Left lung (tissue), 10 donors: ENCODE data around the gene PPFIBP2. TPM values are rescaled to one million over a fixed set of nuclear protein-coding genes. Genes with fewer than 3 reads are reported as not detected.

Experiments
- ATAC-seq: fragments of 200-7000 bp; cut with Tn5 transposase; one replicate; pipeline ENCODE4 v1.9.1; 2020; ENCODE audit warnings: moderate library complexity
- DNase-seq, 4 donors: peaks; one replicate each; pipeline ENCODE4 v3.0.0-alpha.2; 2013 to 2020
- H3K27ac ChIP-seq, 2 donors: fragments of 200-600 bp; sonication (generic) in 1 of 2; one replicate each; pipeline versions ENCODE4 v1.5.0 to v1.8.0; 2020 to 2021
- H3K27me3 ChIP-seq, 2 donors: fragments of 200-600 bp; sonication (generic) in 1 of 2; one replicate each; pipeline versions ENCODE4 v1.5.0 to v1.8.0; 2020 to 2021
- H3K36me3 ChIP-seq, 2 donors: fragments of 200-600 bp; sonication (generic) in 1 of 2; one replicate each; pipeline versions ENCODE4 v1.5.0 to v1.8.0; 2020 to 2021
- H3K4me1 ChIP-seq, 2 donors: fragments of 200-600 bp; one replicate each; pipeline ENCODE4 v1.8.0; 2021
- H3K4me3 ChIP-seq, 2 donors: fragments of 200-600 bp; sonication (generic) in 1 of 2; one replicate each; pipeline versions ENCODE4 v1.5.0 to v1.8.0; 2020 to 2021; ENCODE audit warnings: mild to moderate bottlenecking in 1 of 2
- H3K9me3 ChIP-seq, 2 donors: fragments of 200-600 bp; sonication (generic) in 1 of 2; one replicate each; pipeline versions ENCODE4 v1.5.0 to v1.8.0; 2020 to 2021
- CTCF ChIP-seq, 2 donors: fragments of 200-600 bp; sonication (generic) in 1 of 2; IDR thresholded peaks; one replicate each; pipeline versions ENCODE4 v1.5.0 to v1.8.0; 2021; ENCODE audit warnings: antibody characterized with exemption in 2 of 2
- intact Hi-C, 2 donors: fragments of 100-400 bp; cut with DNase I; formaldehyde crosslinking; loops; one replicate each; pipeline versions ENCODE4 v1.11.2 to v1.14.2; 2022
- polyA plus RNA-seq, 6 donors: library from polyadenylated mRNA; unstranded; fragments of 120-200 nt; gene quantifications; one replicate each; pipeline ENCODE4 v1.2.1, GENCODE V29; 2013; ENCODE audit not compliant: insufficient read length in 6 of 6
- total RNA-seq, 2 donors: library from RNA; stranded (reverse); fragmentation: NEBNext Ultra II Directional; extraction: Animal tissue kit (Norgen Biotek cat#: 25700); gene quantifications; one replicate each; pipeline ENCODE4 v1.2.1, GENCODE V29; 2021
- donor health status: DM: no; HTN: yes; CAD: no.
- donor health status: DM: no; HTN: no; CAD: no.

The PPFIBP2 gene
- total and polyA plus RNA-seq, 8 donors = 18.7 to 48.7 (median 37.3) TPM

- Histone ChIP-seq H3K27ac (no peak overlapping the region), H3K36me3 (peaks cover 0 to 57% of the 10 kb centered on the region in 2 donors), H3K9me3 (no peaks in the 10 kb centered on the region), H3K4me1 (peaks cover 0 to 7% of the 10 kb centered on the region in 2 donors), H3K4me3 (no peak overlapping the region), H3K27me3 (no peaks in the 10 kb centered on the region)
- no peak for ATAC-seq
- DNase-seq = no peak
- intact Hi-C loops = no loop called here
- no peak for TF ChIP-seq CTCF (IDR thresholded peaks at IDR 0.05)
Observed at GRCh38 chr11:7636350-7636749, 122.6 kb downstream of the PPFIBP2 start.

DNA sequence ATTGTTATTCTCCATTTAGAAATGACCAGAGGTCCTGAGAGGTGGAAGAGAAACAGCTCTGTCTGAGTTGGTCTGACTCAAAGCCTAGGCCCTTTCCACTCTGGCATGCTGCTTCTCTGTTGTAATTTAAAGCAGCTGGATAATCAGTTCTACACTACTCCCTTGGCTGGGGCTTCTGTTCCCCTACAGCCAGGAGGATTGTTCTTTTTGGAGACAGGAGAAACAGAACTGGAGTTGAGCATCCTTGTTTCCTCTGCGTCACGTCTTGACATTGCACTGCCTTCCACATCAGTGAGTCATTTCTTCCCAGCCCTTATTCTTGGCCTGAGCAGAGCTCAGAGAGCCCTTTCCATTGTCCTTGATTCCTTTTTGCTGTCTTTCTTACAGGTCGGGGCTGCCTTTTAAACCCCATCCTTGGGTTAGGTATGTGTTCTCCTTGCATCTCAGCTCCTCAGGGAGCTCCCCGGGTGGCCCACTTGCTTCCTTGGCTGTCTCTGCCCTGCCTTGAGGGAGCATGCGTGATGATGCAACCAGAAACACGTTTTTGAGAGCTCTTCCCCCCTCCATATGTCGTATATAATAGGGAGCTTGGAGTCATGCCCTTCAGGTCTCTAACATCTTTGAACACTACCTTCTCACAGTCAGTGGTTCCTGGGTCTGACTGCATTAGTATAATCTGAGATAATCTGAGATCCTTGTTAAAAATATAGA lies 123.8 kb downstream of the PPFIBP2 start:
- intact Hi-C loops = no loop called here
- peaks cover 0 to 56% of the 10 kb centered on the region in 2 donors for H3K36me3 ChIP-seq
- no peaks in the 10 kb centered on the region for H3K27me3 ChIP-seq
- no peak for TF ChIP-seq CTCF (IDR thresholded peaks at IDR 0.05)
- H3K9me3 ChIP-seq = no peaks in the 10 kb centered on the region
- DNase-seq (no peak), ATAC-seq (peak; percentile 47)
- peaks cover 0 to 7% of the 10 kb centered on the region in 2 donors for H3K4me1 ChIP-seq
- no peak overlapping the region for H3K27ac ChIP-seq
- H3K4me3 ChIP-seq = no peak overlapping the region

- Histone ChIP-seq H3K36me3 (peaks cover 3 to 43% of the 10 kb centered on the region in 2 donors), H3K4me1 (peaks cover 0 to 7% of the 10 kb centered on the region in 2 donors), H3K27me3 (no peaks in the 10 kb centered on the region), H3K27ac (no peak overlapping the region), H3K4me3 (no peak overlapping the region), H3K9me3 (no peaks in the 10 kb centered on the region)
- TF ChIP-seq CTCF (IDR thresholded peaks at IDR 0.05) = no peak
- ATAC-seq (peak; percentile 47), DNase-seq (no peak)
- intact Hi-C loops = no loop called here
Observed at GRCh38 chr11:7638710-7639642, 125.2 kb downstream of the PPFIBP2 start.

DNA sequence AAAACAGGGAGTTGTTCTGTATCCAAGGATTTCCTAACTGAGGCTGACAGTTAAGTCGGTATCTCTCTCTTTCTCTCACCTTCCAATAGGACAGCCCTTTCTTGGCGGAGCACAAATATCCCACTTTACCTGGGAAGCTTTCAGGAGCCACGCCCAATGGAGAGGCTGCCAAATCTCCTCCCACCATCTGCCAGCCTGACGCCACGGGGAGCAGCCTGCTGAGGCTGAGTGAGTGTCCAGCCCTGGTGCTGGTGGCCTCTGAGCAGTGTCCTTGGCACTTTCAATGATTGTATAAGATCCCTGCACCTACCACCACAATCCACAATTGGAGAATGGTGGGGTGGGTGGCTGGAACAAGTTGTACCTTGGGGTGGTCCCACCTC lies 125.8 kb downstream of the PPFIBP2 start:
- H3K27ac ChIP-seq = no peak overlapping the region
- peaks cover 3 to 36% of the 10 kb centered on the region in 2 donors for H3K36me3 ChIP-seq

More for the DNA sequence above, 125.8 kb downstream of the PPFIBP2 start:
- TF ChIP-seq CTCF (IDR thresholded peaks at IDR 0.05) = no peak
- no peaks in the 10 kb centered on the region for H3K27me3 ChIP-seq
- H3K4me1 ChIP-seq = peaks cover 0 to 7% of the 10 kb centered on the region in 2 donors
- intact Hi-C loops = no loop called here
- H3K9me3 ChIP-seq = no peaks in the 10 kb centered on the region
- no peak overlapping the region for H3K4me3 ChIP-seq
- ATAC-seq = peak; percentile 86
- peak in 1 of 4 donors; percentile 49 for DNase-seq
